Activated CD8-positive, alpha-beta memory T cell treated with anti-CD3 and anti-CD28 coated beads for 24 hours (primary cell): ENCODE measurements around the gene PTTG1IP.

Experiments
- DNase-seq: peaks from one replicate; pipeline ENCODE4 v3.0.0-alpha.2; 2020

The PTTG1IP gene

GRCh38 chr21:44817914-44818639 lies 55.4 kb downstream of the PTTG1IP start, which contains the start of gene SUMO3:
Gene SUMO3 (minus strand): TSS chr21:44818062. CDS start chr21:44817968, 94 bp downstream.
- peak; percentile 94 for DNase-seq

GRCh38 chr21:44817506-44817880 lies 56.0 kb downstream of the PTTG1IP start:
- DNase-seq, result peak; percentile 97

- no peak for DNase-seq
Measured at GRCh38 chr21:44816761-44817505, 56.6 kb downstream of the PTTG1IP start.

GRCh38 chr21:44815852-44816628 lies 57.5 kb downstream of the PTTG1IP start:
- no peak for DNase-seq

GRCh38 chr21:44815225-44815624 lies 58.3 kb downstream of the PTTG1IP start:
- peak; percentile 52 for DNase-seq

- DNase-seq, result no peak
Measured at GRCh38 chr21:44814498-44815023, 58.9 kb downstream of the PTTG1IP start.

- DNase-seq, result no peak
Measured at GRCh38 chr21:44813727-44814126, 59.8 kb downstream of the PTTG1IP start.

GRCh38 chr21:44813149-44813548 lies 60.3 kb downstream of the PTTG1IP start:
- no peak for DNase-seq

- DNase-seq, result no peak
Measured at GRCh38 chr21:44812640-44813039, 60.9 kb downstream of the PTTG1IP start.

- no peak for DNase-seq
Measured at GRCh38 chr21:44810779-44811178, 62.7 kb downstream of the PTTG1IP start.

- no peak for DNase-seq
Measured at GRCh38 chr21:44805859-44806258, 67.6 kb downstream of the PTTG1IP start.

- DNase-seq, result no peak
Measured at GRCh38 chr21:44805226-44805625, 68.3 kb downstream of the PTTG1IP start.

- no peak for DNase-seq
Measured at GRCh38 chr21:44804762-44805161, 68.7 kb downstream of the PTTG1IP start.

GRCh38 chr21:44803651-44804050 lies 69.8 kb downstream of the PTTG1IP start:
- DNase-seq, result no peak

GRCh38 chr21:44802396-44803153 lies 70.9 kb downstream of the PTTG1IP start:
- DNase-seq, result peak; percentile 65

- DNase-seq, result peak; percentile 96
Measured at GRCh38 chr21:44801468-44802395, 71.8 kb downstream of the PTTG1IP start, which contains the start of gene UBE2G2. Gene UBE2G2 (minus strand): TSS chr21:44801820. CDS start chr21:44801748, 72 bp downstream.

GRCh38 chr21:44800971-44801467 lies 72.5 kb downstream of the PTTG1IP start:
- no peak for DNase-seq

GRCh38 chr21:44800103-44800502 lies 73.4 kb downstream of the PTTG1IP start:
- DNase-seq, result no peak

- DNase-seq, result no peak
Measured at GRCh38 chr21:44799646-44800045, 73.8 kb downstream of the PTTG1IP start.
